GM12878 (cell line): ENCODE measurements around the gene TMEM263. TPM values are rescaled to one million over a fixed set of nuclear protein-coding genes. Genes with fewer than 3 reads are reported as not detected.

ENCODE experiments used
- ATAC-seq: fragments of 200-7000 bp; cut with Tn5 transposase; 3 replicates; pipeline ENCODE4 v1.9.1; 2020; ENCODE audit warnings: mild to moderate bottlenecking, moderate library complexity
- BruUV-seq: library from RNA; stranded (reverse); fragments of 400-500 nt; replicated peaks from 2 replicates; lab custom pipeline; 2021; lab: Mats Ljungman, UMichigan
- CTCF ChIA-PET: fragments of 300-600 bp; sonication (Branson Sonifier 250); formaldehyde crosslinking; extraction: SDS; loops from one replicate; lab custom pipeline; 2021; ENCODE audit warnings: inconsistent platforms; lab: Yijun Ruan, JAX
- POLR2A ChIA-PET: fragments of 350-600 bp; formaldehyde crosslinking; extraction: SDS; loops from one replicate; lab custom pipeline; 2021; ENCODE audit warnings: inconsistent platforms; lab: Charles Lee
- RAD21 ChIA-PET: fragments of 300-600 bp; sonication (Branson Sonifier 250); formaldehyde crosslinking; loops from one replicate; lab custom pipeline; 2023; ENCODE audit warnings: antibody characterized with exemption; ENCODE audit not compliant: unreplicated experiment; lab: Charles Lee
- SMC1A ChIA-PET: fragments of 300-600 bp; sonication (Branson Sonifier 250); formaldehyde crosslinking; loops from one replicate; lab custom pipeline; 2023; ENCODE audit not compliant: unreplicated experiment, uncharacterized antibody; lab: Charles Lee
- DNase-seq: peaks from one replicate; pipeline ENCODE4 v3.0.0-alpha.2; 2011; ENCODE audit warnings: low read depth, low spot score
- FAIRE-seq: peaks from 3 replicates; lab custom pipeline; 2011; peaks lifted over from hg19 to GRCh38; lab: Jason Lieb, UNC
- H2AFZ ChIP-seq: 2 replicates; pipeline ENCODE4 v1.6.0; 2011; ENCODE audit warnings: low read depth, low read length, control low read depth; ENCODE audit not compliant: control insufficient read depth
- H3K27ac ChIP-seq: 2 replicates; pipeline ENCODE4 v1.5.1; 2011; ENCODE audit warnings: control low read depth; ENCODE audit not compliant: control insufficient read depth, insufficient read depth
- H3K27me3 ChIP-seq, 2 experiments: replicated peaks in 1 of 2; 2 replicates each; pipeline versions ENCODE4 v1.6.0 to v1.6.1; 2011; ENCODE audit warnings: low read length in 1 of 2; ENCODE audit not compliant: control insufficient read depth in 2 of 2, insufficient read depth in 2 of 2
- H3K36me3 ChIP-seq, 2 experiments: 2 replicates each; pipeline ENCODE4 v1.5.1; 2011; ENCODE audit warnings: low read length in 1 of 2; ENCODE audit not compliant: control insufficient read depth in 2 of 2, insufficient read depth in 2 of 2
- H3K4me1 ChIP-seq: 2 replicates; pipeline ENCODE4 v1.6.1; 2011; ENCODE audit warnings: mild to moderate bottlenecking, low read length, moderate library complexity, mixed read lengths; ENCODE audit not compliant: control insufficient read depth, insufficient read depth
- H3K4me2 ChIP-seq: 2 replicates; pipeline ENCODE4 v1.6.0; 2011; ENCODE audit warnings: control low read depth; ENCODE audit not compliant: control insufficient read depth, insufficient read depth
- H3K4me3 ChIP-seq: fragments of 200-600 bp; sonication (generic); 2 replicates; pipeline ENCODE4 v1.5.1; 2016
- H3K79me2 ChIP-seq: 2 replicates; pipeline ENCODE4 v1.6.0; 2011; ENCODE audit warnings: low read length; ENCODE audit not compliant: control insufficient read depth, insufficient read depth
- H3K9ac ChIP-seq: 2 replicates; pipeline ENCODE4 v1.8.0; 2011; ENCODE audit warnings: low read length, control low read depth, mixed read lengths; ENCODE audit not compliant: control insufficient read depth, insufficient read depth
- H3K9me3 ChIP-seq: replicated peaks from 3 replicates; pipeline ENCODE4 v1.5.1; 2011; ENCODE audit warnings: mild to moderate bottlenecking, low read length; ENCODE audit not compliant: control insufficient read depth, insufficient read depth
- H4K20me1 ChIP-seq: 2 replicates; pipeline ENCODE4 v1.6.0; 2011; ENCODE audit not compliant: control insufficient read depth, insufficient read depth
- E2F4 ChIP-seq: IDR thresholded peaks from 2 replicates; pipeline ENCODE4 v1.6.1; 2012; ENCODE audit warnings: low read depth, low read length, improper control_type of control experiment
- MEF2A ChIP-seq: IDR thresholded peaks from 2 replicates; pipeline ENCODE4 v1.6.1; 2011; ENCODE audit warnings: low read depth, mild to moderate bottlenecking, low read length, moderate library complexity; ENCODE audit not compliant: insufficient read depth
- SIN3A ChIP-seq: IDR thresholded peaks from 2 replicates; pipeline ENCODE4 v1.6.1; 2012; ENCODE audit warnings: low read depth, low read length, improper control_type of control experiment
- TCF3 ChIP-seq: IDR thresholded peaks from 2 replicates; pipeline ENCODE4 v1.6.1; 2012; ENCODE audit warnings: low read depth, mild to moderate bottlenecking, low read length, borderline replicate concordance; ENCODE audit not compliant: insufficient read depth
- YBX1 ChIP-seq: fragments of 450-650 bp; IDR thresholded peaks from 2 replicates; pipeline ENCODE4 v1.6.1; 2016; ENCODE audit warnings: antibody characterized with exemption
- WGBS: methylation state at CpG from one replicate; pipeline ENCODE4 v1.1.6; 2016; ENCODE audit warnings: low lambda C conversion rate; ENCODE audit not compliant: insufficient replicate concordance, insufficient coverage; ENCODE audit errors: missing lambda C conversion rate; 5-methylcytosine and 5-hydroxymethylcytosine counted together
- in situ Hi-C: fragments of 300-500 bp; cut with MboI; formaldehyde crosslinking; loops from 9 replicates; pipeline ENCODE4 v1.14.3; 2018; ENCODE audit warnings: mixed read lengths
- intact Hi-C: fragments of 100-400 bp; cut with micrococcal nuclease; formaldehyde crosslinking; loops from one replicate; pipeline ENCODE4 v1.14.2; 2022; ENCODE audit not compliant: unreplicated experiment
- polyA plus RNA-seq, 11 experiments: library from polyadenylated mRNA; depleted of rRNA in 4 of 11; unstranded in 6 of 11; stranded (reverse) in 5 of 11; fragments of >200 nt; fragmentation: Nextera tagmentation in 4 of 11; fragmentation: Illumina TruSeq in 1 of 11; extraction: Ambion mirVana in 4 of 11; extraction: Trizol in 1 of 11; gene quantifications; 1 replicate in 1 of 11; 2 replicates in 10 of 11; pipeline versions ENCODE4 v1.2.1 to v1.2.3, GENCODE V29; 2011 to 2016; ENCODE audit warnings: inconsistent platforms in 2 of 11, missing spikeins in 2 of 11, low read depth in 1 of 11
- total RNA-seq, 4 experiments: library from RNA; depleted of rRNA in 3 of 4; stranded (reverse); fragments of >200 nt in 3 of 4; fragmentation: Illumina TruSeq in 1 of 4; extraction: Trizol in 1 of 4; gene quantifications; 2 replicates each; pipeline versions ENCODE4 v1.2.1 to v1.2.3, GENCODE V29; 2013 to 2021
- TF ChIP-seq, protein P1 (sequence below): fragments of 450-650 bp; formaldehyde crosslinking; IDR thresholded peaks from 2 replicates; pipeline ENCODE4 v1.5.0; 2022; ENCODE audit warnings: mild to moderate bottlenecking, missing genetic modification characterization

The TMEM263 gene
- total and polyA plus RNA-seq, 10 of the 15 experiments (the other 5 are each of a cell fraction or from before 2014, with no cell fraction given), result 15.4 to 41.3 (median 27.6) TPM

DNA sequence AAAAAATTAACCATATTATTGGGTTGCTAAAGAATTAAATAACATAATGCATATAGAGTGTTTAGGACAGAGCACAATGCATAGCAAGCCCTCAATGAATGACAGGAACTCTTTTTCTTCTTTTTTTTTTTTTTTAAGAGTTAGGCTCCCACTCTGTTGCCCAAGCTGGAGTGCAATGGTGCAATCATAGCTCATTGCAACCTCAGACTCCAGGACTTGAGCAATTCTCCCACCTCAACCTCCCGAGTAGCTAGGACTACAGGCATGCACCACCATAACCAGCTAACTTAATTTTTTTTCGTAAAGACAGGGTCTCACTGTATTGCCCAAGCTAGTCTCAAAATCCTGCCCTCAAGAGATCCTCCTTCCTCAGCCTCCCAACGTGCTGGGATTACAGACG is 51.7 kb downstream of the TMEM263 start:
- peaks cover 7% of the 10 kb centered on the region for H3K4me1 ChIP-seq
- no peak overlapping the region for H3K4me3 ChIP-seq
- no peaks in the 10 kb centered on the region for H3K36me3 ChIP-seq
- RAD21 ChIA-PET, result no interaction called here
- no peak overlapping the region for H3K27ac ChIP-seq
- H2AFZ ChIP-seq, result no peak overlapping the region
- no peaks in the 10 kb centered on the region for H3K79me2 ChIP-seq
- DNase-seq (no peak), ATAC-seq (no peak), FAIRE-seq (no peak)
- in situ Hi-C loops (no loop called here), intact Hi-C loops (no loop called here)
- SMC1A ChIA-PET, result no interaction called here
- TF ChIP-seq E2F4 (no peak), SIN3A (no peak), YBX1 (no peak), TCF3 (no peak), MEF2A (no peak)
- TF ChIP-seq, protein P1, sequence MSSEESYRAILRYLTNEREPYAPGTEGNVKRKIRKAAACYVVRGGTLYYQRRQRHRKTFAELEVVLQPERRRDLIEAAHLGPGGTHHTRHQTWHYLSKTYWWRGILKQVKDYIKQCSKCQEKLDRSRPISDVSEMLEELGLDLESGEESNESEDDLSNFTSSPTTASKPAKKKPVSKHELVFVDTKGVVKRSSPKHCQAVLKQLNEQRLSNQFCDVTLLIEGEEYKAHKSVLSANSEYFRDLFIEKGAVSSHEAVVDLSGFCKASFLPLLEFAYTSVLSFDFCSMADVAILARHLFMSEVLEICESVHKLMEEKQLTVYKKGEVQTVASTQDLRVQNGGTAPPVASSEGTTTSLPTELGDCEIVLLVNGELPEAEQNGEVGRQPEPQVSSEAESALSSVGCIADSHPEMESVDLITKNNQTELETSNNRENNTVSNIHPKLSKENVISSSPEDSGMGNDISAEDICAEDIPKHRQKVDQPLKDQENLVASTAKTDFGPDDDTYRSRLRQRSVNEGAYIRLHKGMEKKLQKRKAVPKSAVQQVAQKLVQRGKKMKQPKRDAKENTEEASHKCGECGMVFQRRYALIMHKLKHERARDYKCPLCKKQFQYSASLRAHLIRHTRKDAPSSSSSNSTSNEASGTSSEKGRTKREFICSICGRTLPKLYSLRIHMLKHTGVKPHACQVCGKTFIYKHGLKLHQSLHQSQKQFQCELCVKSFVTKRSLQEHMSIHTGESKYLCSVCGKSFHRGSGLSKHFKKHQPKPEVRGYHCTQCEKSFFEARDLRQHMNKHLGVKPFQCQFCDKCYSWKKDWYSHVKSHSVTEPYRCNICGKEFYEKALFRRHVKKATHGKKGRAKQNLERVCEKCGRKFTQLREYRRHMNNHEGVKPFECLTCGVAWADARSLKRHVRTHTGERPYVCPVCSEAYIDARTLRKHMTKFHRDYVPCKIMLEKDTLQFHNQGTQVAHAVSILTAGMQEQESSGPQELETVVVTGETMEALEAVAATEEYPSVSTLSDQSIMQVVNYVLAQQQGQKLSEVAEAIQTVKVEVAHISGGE, result no peak
- CTCF ChIA-PET, result no interaction called here
- H3K27me3 ChIP-seq, result no peaks in the 10 kb centered on the region
- H4K20me1 ChIP-seq, result no peaks in the 10 kb centered on the region
- H3K9ac ChIP-seq, result no peak overlapping the region
- no peaks in the 10 kb centered on the region; the same call in 2 of the 3 replicates for H3K9me3 ChIP-seq
- 63% methylated on average over 4 of the region's 4 CpGs for WGBS
- no TSS peak for BruUV-seq
- H3K4me2 ChIP-seq, result no peak overlapping the region
- POLR2A ChIA-PET, result no interaction called here
